Measurements from ENCODE around the gene RAI1.

Gene RAI1

GRCh38 chr17:17745476-17746455 lies 64.5 kb downstream of the RAI1 start:
- CTCF ChIA-PET = no interaction called here
- TF ChIP-seq CTBP1 (IDR thresholded peaks at IDR 0.05; ENCODE audit: borderline replicate concordance) (no peak), FOXM1 (IDR thresholded peaks at IDR 0.05; ENCODE audit: borderline replicate concordance) (no peak), TARDBP (IDR thresholded peaks at IDR 0.05) (no peak), ELF4 (IDR thresholded peaks at IDR 0.05) (no peak), BHLHE40 (IDR thresholded peaks at IDR 0.05; ENCODE audit: borderline replicate concordance) (no peak), FOXA1 (IDR thresholded peaks at IDR 0.05) (no peak), HDGF (IDR thresholded peaks at IDR 0.05; ENCODE audit: borderline replicate concordance) (no peak), ARNT (IDR thresholded peaks at IDR 0.05) (no peak), PKNOX1 (IDR thresholded peaks at IDR 0.05) (no peak), LEF1 (IDR thresholded peaks at IDR 0.05; ENCODE audit: borderline replicate concordance) (no peak), L3MBTL2 (conservative IDR thresholded peaks at IDR 0.05) (no peak), SP1 (IDR thresholded peaks at IDR 0.05) (no peak), SUZ12 (IDR thresholded peaks at IDR 0.05) (no peak), ZNF384 (IDR thresholded peaks at IDR 0.05) (no peak), NFRKB (IDR thresholded peaks at IDR 0.05) (no peak)
- DNase-seq (ENCODE audit: extremely low spot score) = no peak
- POLR2A ChIA-PET = interaction anchor here (0.7 to 0.9 kb wide), 2 partner anchors 91 to 1772 kb away, joined by 3 read pairs; partner anchors contain the start of gene SREBF1

GRCh38 chr17:17748179-17748578 lies 66.9 kb downstream of the RAI1 start:
- ChIA-PET POLR2A (interaction anchor here (1.0 kb wide), 1 partner anchor 88 kb away, joined by 3 read pairs; the partner anchor contains the start of gene SREBF1), CTCF (interaction anchor here (1.0 kb wide), 1 partner anchor 11 kb away, joined by 3 read pairs; no protein-coding TSS in a partner anchor)
- DNase-seq (ENCODE audit: extremely low spot score) = no peak
- TF ChIP-seq ARNT (IDR thresholded peaks at IDR 0.05) (no peak), BHLHE40 (IDR thresholded peaks at IDR 0.05; ENCODE audit: borderline replicate concordance) (no peak), FOXK2 (IDR thresholded peaks at IDR 0.05) (no peak), LEF1 (IDR thresholded peaks at IDR 0.05; ENCODE audit: borderline replicate concordance) (no peak), SUZ12 (IDR thresholded peaks at IDR 0.05) (no peak), L3MBTL2 (conservative IDR thresholded peaks at IDR 0.05) (no peak), NFRKB (IDR thresholded peaks at IDR 0.05) (no peak), ZNF384 (IDR thresholded peaks at IDR 0.05) (no peak), SP1 (IDR thresholded peaks at IDR 0.05) (no peak), FOXA1 (IDR thresholded peaks at IDR 0.05) (no peak)

GRCh38 chr17:17748604-17749003 lies 67.3 kb downstream of the RAI1 start:
- TF ChIP-seq SUZ12 (IDR thresholded peaks at IDR 0.05) (no peak), ELF4 (IDR thresholded peaks at IDR 0.05) (no peak), ARNT (IDR thresholded peaks at IDR 0.05) (no peak), BHLHE40 (IDR thresholded peaks at IDR 0.05; ENCODE audit: borderline replicate concordance) (no peak), L3MBTL2 (conservative IDR thresholded peaks at IDR 0.05) (no peak), CTBP1 (IDR thresholded peaks at IDR 0.05; ENCODE audit: borderline replicate concordance) (no peak), TARDBP (IDR thresholded peaks at IDR 0.05) (no peak), FOXK2 (IDR thresholded peaks at IDR 0.05) (no peak), HDGF (IDR thresholded peaks at IDR 0.05; ENCODE audit: borderline replicate concordance) (no peak), ZNF384 (IDR thresholded peaks at IDR 0.05) (no peak), PKNOX1 (IDR thresholded peaks at IDR 0.05) (no peak), NFRKB (IDR thresholded peaks at IDR 0.05) (no peak), FOXM1 (IDR thresholded peaks at IDR 0.05; ENCODE audit: borderline replicate concordance) (no peak)
- ChIA-PET POLR2A (interaction anchor here (0.6 to 1.0 kb wide), 2 partner anchors 16 to 88 kb away, joined by 3 read pairs; partner anchors contain the start of gene SREBF1), CTCF (interaction anchor here (1.0 kb wide), 1 partner anchor 12 kb away, joined by 3 read pairs; no protein-coding TSS in a partner anchor)
- no peak for DNase-seq (ENCODE audit: extremely low spot score)

DNA sequence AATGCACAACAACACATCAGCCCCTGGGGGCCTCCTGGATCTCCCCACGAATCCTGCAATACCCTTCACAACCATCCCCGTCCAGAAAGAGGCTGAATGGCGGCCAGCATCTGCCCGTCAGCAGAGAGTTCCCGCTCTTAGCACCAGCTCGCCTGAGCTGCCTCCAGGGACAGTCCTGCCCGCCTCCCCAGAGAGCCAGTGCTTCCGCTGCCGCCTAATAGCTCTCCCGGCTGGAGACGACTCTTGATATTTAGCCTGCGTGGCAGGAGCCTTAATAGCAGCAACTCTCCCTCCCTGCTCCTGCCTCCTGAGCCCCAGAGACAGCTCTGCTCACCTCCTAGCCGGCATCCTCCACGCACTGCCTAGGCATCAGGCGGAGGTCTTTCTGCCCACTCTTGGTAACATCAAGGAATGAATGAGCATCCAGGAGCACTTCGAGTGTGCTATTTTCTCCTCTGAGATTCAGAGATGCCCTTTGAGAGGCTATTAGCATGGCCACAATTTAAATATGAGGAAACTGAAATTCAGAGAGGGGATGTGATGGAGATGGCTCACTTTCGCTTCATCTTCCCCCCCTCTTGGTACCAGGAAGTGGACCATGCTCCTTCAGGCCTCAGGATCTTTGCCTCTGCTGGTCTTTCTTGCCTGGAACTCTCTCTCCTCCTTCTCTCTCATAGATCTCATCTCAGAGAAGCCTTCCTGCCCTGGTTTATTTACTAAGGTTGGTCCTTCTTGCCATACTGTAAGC lies 67.9 kb downstream of the RAI1 start:
- POLR2A ChIA-PET = interaction anchor here (0.6 kb wide), 1 partner anchor 16 kb away, joined by 3 read pairs; no protein-coding TSS in a partner anchor

More for the DNA sequence above, 67.9 kb downstream of the RAI1 start:
- TF ChIP-seq NFRKB (IDR thresholded peaks at IDR 0.05) = no peak
- TF ChIP-seq L3MBTL2 (conservative IDR thresholded peaks at IDR 0.05) = no peak
- TF ChIP-seq FOXK2 (IDR thresholded peaks at IDR 0.05) = no peak
- no peak for TF ChIP-seq ELF4 (IDR thresholded peaks at IDR 0.05)
- no peak for TF ChIP-seq LEF1 (IDR thresholded peaks at IDR 0.05; ENCODE audit: borderline replicate concordance)
- TF ChIP-seq SP1 (IDR thresholded peaks at IDR 0.05) = no peak
- TF ChIP-seq PKNOX1 (IDR thresholded peaks at IDR 0.05) = no peak
- TF ChIP-seq FOXA1 (IDR thresholded peaks at IDR 0.05) = no peak
- TF ChIP-seq CTBP1 (IDR thresholded peaks at IDR 0.05; ENCODE audit: borderline replicate concordance) = no peak
- TF ChIP-seq HDGF (IDR thresholded peaks at IDR 0.05; ENCODE audit: borderline replicate concordance) = no peak
- TF ChIP-seq BHLHE40 (IDR thresholded peaks at IDR 0.05; ENCODE audit: borderline replicate concordance) = no peak
- TF ChIP-seq ARNT (IDR thresholded peaks at IDR 0.05) = no peak
- TF ChIP-seq FOXM1 (IDR thresholded peaks at IDR 0.05; ENCODE audit: borderline replicate concordance) = no peak
- no peak for TF ChIP-seq ZNF384 (IDR thresholded peaks at IDR 0.05)
- no peak for TF ChIP-seq SUZ12 (IDR thresholded peaks at IDR 0.05)
- TF ChIP-seq TARDBP (IDR thresholded peaks at IDR 0.05) = no peak
- DNase-seq (ENCODE audit: extremely low spot score) = no peak
- CTCF ChIA-PET = interaction anchor here (1.0 to 1.8 kb wide), 2 partner anchors 12 to 70 kb away, joined by 3 to 5 read pairs; no protein-coding TSS in a partner anchor

All from HEK293T (cell line).